ENCODE measurements around the gene WARS2.

Gene WARS2

DNA sequence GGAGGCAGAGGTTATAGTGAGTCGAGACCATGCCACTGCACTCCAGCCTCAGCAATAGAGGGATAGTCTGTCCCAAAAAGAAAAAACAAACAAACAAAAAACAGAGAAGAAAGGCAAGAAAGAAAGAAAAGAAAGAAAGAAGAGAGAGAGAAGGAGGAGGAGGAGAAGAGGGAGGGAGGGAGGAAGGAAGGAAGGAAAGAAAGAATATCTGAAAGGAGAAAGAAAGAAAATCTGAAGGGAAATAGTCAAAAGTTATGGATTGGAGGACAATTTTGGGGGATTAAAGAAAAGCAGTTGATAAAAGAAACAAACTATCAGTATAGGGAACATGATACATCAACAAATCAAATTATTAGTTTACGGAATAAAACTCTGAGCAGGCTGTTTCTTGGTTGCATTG lies 84.9 kb downstream of the WARS2 start:
- TF ChIP-seq NFRKB (IDR thresholded peaks at IDR 0.05) (no peak), L3MBTL2 (conservative IDR thresholded peaks at IDR 0.05) (no peak), FOXA1 (IDR thresholded peaks at IDR 0.05) (no peak), HDGF (IDR thresholded peaks at IDR 0.05; ENCODE audit: borderline replicate concordance) (no peak), SP1 (IDR thresholded peaks at IDR 0.05) (no peak), TARDBP (IDR thresholded peaks at IDR 0.05) (no peak), LEF1 (IDR thresholded peaks at IDR 0.05; ENCODE audit: borderline replicate concordance) (no peak), ELF4 (IDR thresholded peaks at IDR 0.05) (no peak), CTBP1 (IDR thresholded peaks at IDR 0.05; ENCODE audit: borderline replicate concordance) (no peak), FOXM1 (IDR thresholded peaks at IDR 0.05; ENCODE audit: borderline replicate concordance) (no peak), SUZ12 (IDR thresholded peaks at IDR 0.05) (no peak), ZNF384 (IDR thresholded peaks at IDR 0.05) (no peak), FOXK2 (IDR thresholded peaks at IDR 0.05) (no peak), ARNT (IDR thresholded peaks at IDR 0.05) (no peak)
- TF ChIP-seq, protein P1, sequence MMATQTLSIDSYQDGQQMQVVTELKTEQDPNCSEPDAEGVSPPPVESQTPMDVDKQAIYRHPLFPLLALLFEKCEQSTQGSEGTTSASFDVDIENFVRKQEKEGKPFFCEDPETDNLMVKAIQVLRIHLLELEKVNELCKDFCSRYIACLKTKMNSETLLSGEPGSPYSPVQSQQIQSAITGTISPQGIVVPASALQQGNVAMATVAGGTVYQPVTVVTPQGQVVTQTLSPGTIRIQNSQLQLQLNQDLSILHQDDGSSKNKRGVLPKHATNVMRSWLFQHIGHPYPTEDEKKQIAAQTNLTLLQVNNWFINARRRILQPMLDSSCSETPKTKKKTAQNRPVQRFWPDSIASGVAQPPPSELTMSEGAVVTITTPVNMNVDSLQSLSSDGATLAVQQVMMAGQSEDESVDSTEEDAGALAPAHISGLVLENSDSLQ (IDR thresholded peaks at IDR 0.05): no peak
- DNase-seq (ENCODE audit: extremely low spot score): no peak
- CTCF ChIA-PET: no interaction called here
- POLR2A ChIA-PET: no interaction called here

GRCh38 chr1:119053917-119054316 lies 86.5 kb downstream of the WARS2 start:
- POLR2A ChIA-PET: no interaction called here
- TF ChIP-seq FOXK2 (IDR thresholded peaks at IDR 0.05) (no peak), CTBP1 (IDR thresholded peaks at IDR 0.05; ENCODE audit: borderline replicate concordance) (no peak), BHLHE40 (IDR thresholded peaks at IDR 0.05; ENCODE audit: borderline replicate concordance) (no peak), ZNF384 (IDR thresholded peaks at IDR 0.05) (no peak), LEF1 (IDR thresholded peaks at IDR 0.05; ENCODE audit: borderline replicate concordance) (no peak), FOXA1 (IDR thresholded peaks at IDR 0.05) (no peak), L3MBTL2 (conservative IDR thresholded peaks at IDR 0.05) (no peak)
- no peak for DNase-seq (ENCODE audit: extremely low spot score)
- CTCF ChIA-PET: no interaction called here

DNA sequence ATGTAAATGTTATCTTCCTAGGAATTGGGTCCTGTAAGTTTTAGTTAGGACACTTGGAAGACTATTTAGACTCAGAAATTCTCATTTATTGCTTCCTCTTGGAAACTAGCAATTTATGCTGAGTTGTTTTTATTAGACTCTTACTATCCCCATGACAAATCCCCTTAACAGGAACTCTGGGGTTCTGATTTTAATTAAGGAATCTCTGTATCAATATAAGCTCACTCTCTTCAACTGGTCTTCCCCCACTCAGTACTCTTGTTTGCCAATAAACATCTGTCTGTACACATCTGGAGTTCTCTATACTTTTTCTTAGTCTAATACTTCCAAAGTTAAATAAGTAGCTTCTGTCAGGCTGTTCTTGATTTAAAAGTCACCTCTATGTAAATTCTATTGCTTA lies 88.2 kb downstream of the WARS2 start:
- POLR2A ChIA-PET: no interaction called here
- DNase-seq (ENCODE audit: extremely low spot score): no peak
- no peak for TF ChIP-seq FOXM1 (IDR thresholded peaks at IDR 0.05; ENCODE audit: borderline replicate concordance)
- no peak for TF ChIP-seq LEF1 (IDR thresholded peaks at IDR 0.05; ENCODE audit: borderline replicate concordance)
- TF ChIP-seq TARDBP (IDR thresholded peaks at IDR 0.05): no peak
- TF ChIP-seq FOXA1 (IDR thresholded peaks at IDR 0.05): no peak
- no peak for TF ChIP-seq ZNF384 (IDR thresholded peaks at IDR 0.05)
- TF ChIP-seq CTBP1 (IDR thresholded peaks at IDR 0.05; ENCODE audit: borderline replicate concordance): no peak
- no peak for TF ChIP-seq HDGF (IDR thresholded peaks at IDR 0.05; ENCODE audit: borderline replicate concordance)
- no peak for TF ChIP-seq SP1 (IDR thresholded peaks at IDR 0.05)
- TF ChIP-seq FOXK2 (IDR thresholded peaks at IDR 0.05): no peak
- TF ChIP-seq L3MBTL2 (conservative IDR thresholded peaks at IDR 0.05): no peak
- no peak for TF ChIP-seq NFRKB (IDR thresholded peaks at IDR 0.05)
- TF ChIP-seq, protein P1 (IDR thresholded peaks at IDR 0.05): no peak
- no peak for TF ChIP-seq SUZ12 (IDR thresholded peaks at IDR 0.05)
- no peak for TF ChIP-seq ARNT (IDR thresholded peaks at IDR 0.05)

GRCh38 chr1:119048624-119049404 lies 91.6 kb downstream of the WARS2 start:
- no peak for DNase-seq (ENCODE audit: extremely low spot score)
- TF ChIP-seq ELF4 (IDR thresholded peaks at IDR 0.05) (no peak), FOXA1 (IDR thresholded peaks at IDR 0.05) (no peak), NFRKB (IDR thresholded peaks at IDR 0.05) (no peak), LEF1 (IDR thresholded peaks at IDR 0.05; ENCODE audit: borderline replicate concordance) (no peak), FOXK2 (IDR thresholded peaks at IDR 0.05) (no peak), FOXM1 (IDR thresholded peaks at IDR 0.05; ENCODE audit: borderline replicate concordance) (no peak), SUZ12 (IDR thresholded peaks at IDR 0.05) (no peak), ARNT (IDR thresholded peaks at IDR 0.05) (no peak), HDGF (IDR thresholded peaks at IDR 0.05; ENCODE audit: borderline replicate concordance) (no peak), L3MBTL2 (conservative IDR thresholded peaks at IDR 0.05) (no peak), CTBP1 (IDR thresholded peaks at IDR 0.05; ENCODE audit: borderline replicate concordance) (no peak)
- TF ChIP-seq, protein P1 (IDR thresholded peaks at IDR 0.05): no peak
- ChIA-PET CTCF (no interaction called here), POLR2A (no interaction called here)

More for the DNA sequence above, 88.2 kb downstream of the WARS2 start:
- CTCF ChIA-PET: no interaction called here

GRCh38 chr1:119046785-119047438 lies 93.5 kb downstream of the WARS2 start:
- TF ChIP-seq ZNF384 (IDR thresholded peaks at IDR 0.05) (no peak), CTBP1 (IDR thresholded peaks at IDR 0.05; ENCODE audit: borderline replicate concordance) (no peak), NFRKB (IDR thresholded peaks at IDR 0.05) (no peak), TARDBP (IDR thresholded peaks at IDR 0.05) (no peak), LEF1 (IDR thresholded peaks at IDR 0.05; ENCODE audit: borderline replicate concordance) (no peak), FOXM1 (IDR thresholded peaks at IDR 0.05; ENCODE audit: borderline replicate concordance) (no peak), FOXK2 (IDR thresholded peaks at IDR 0.05) (no peak), L3MBTL2 (conservative IDR thresholded peaks at IDR 0.05) (no peak), ARNT (IDR thresholded peaks at IDR 0.05) (no peak), SP1 (IDR thresholded peaks at IDR 0.05) (no peak)
- ChIA-PET POLR2A (no interaction called here), CTCF (interaction anchor here (0.6 kb wide), 1 partner anchor 9 kb away, joined by 3 read pairs; no protein-coding TSS in a partner anchor)
- no peak for DNase-seq (ENCODE audit: extremely low spot score)

Data from HEK293T (cell line).